GM23338 (cell line): ENCODE results near the gene ARHGEF19.

Source experiments
- CREB1 ChIP-seq: fragments of 250-450 bp; sonication (Bioruptor Pico); IDR thresholded peaks from 2 replicates; pipeline ENCODE4 v1.5.0; 2020; ENCODE audit warnings: low read depth, mild to moderate bottlenecking, moderate library complexity
- EZH2 ChIP-seq: fragments of 200-600 bp; sonication (generic); IDR thresholded peaks from one replicate; pipeline ENCODE4 v1.8.0; 2017; ENCODE audit warnings: antibody characterized with exemption, mild to moderate bottlenecking, low read depth; ENCODE audit not compliant: unreplicated experiment
- EZH2phosphoT487 ChIP-seq: fragments of 200-600 bp; sonication (generic); IDR thresholded peaks from one replicate; pipeline ENCODE4 v1.8.1; 2018; ENCODE audit warnings: antibody characterized with exemption; ENCODE audit not compliant: unreplicated experiment
- JUNB ChIP-seq: IDR thresholded peaks from one replicate; pipeline ENCODE4 v1.6.1; 2016; ENCODE audit warnings: antibody characterized with exemption; ENCODE audit not compliant: unreplicated experiment
- POLR2AphosphoS5 ChIP-seq: IDR thresholded peaks from 2 replicates; pipeline ENCODE4 v1.6.1; 2016; ENCODE audit warnings: antibody characterized with exemption, low read depth
- REST ChIP-seq: IDR thresholded peaks from one replicate; pipeline ENCODE4 v1.6.1; 2018; ENCODE audit warnings: antibody characterized with exemption; ENCODE audit not compliant: unreplicated experiment
- STAT1 ChIP-seq: IDR thresholded peaks from one replicate; pipeline ENCODE4 v1.6.1; 2016; ENCODE audit warnings: antibody characterized with exemption; ENCODE audit not compliant: unreplicated experiment
- ZNF331 ChIP-seq: fragments of 250-450 bp; sonication (Bioruptor Pico); IDR thresholded peaks from 2 replicates; pipeline ENCODE4 v1.5.0; 2020; ENCODE audit warnings: low read depth, mild to moderate bottlenecking, moderate library complexity
- TF ChIP-seq, protein P1 (sequence below), 2 experiments: fragments of 200-600 bp in 1 of 2; sonication (generic) in 1 of 2; conservative IDR thresholded peaks; 2 replicates each; pipeline versions ENCODE4 v1.5.1 to v1.6.1; 2016 to 2017; ENCODE audit warnings: antibody characterized with exemption in 2 of 2, low read depth in 2 of 2, mild to moderate bottlenecking in 2 of 2, moderate library complexity in 1 of 2

- TF ChIP-seq, protein P1, sequence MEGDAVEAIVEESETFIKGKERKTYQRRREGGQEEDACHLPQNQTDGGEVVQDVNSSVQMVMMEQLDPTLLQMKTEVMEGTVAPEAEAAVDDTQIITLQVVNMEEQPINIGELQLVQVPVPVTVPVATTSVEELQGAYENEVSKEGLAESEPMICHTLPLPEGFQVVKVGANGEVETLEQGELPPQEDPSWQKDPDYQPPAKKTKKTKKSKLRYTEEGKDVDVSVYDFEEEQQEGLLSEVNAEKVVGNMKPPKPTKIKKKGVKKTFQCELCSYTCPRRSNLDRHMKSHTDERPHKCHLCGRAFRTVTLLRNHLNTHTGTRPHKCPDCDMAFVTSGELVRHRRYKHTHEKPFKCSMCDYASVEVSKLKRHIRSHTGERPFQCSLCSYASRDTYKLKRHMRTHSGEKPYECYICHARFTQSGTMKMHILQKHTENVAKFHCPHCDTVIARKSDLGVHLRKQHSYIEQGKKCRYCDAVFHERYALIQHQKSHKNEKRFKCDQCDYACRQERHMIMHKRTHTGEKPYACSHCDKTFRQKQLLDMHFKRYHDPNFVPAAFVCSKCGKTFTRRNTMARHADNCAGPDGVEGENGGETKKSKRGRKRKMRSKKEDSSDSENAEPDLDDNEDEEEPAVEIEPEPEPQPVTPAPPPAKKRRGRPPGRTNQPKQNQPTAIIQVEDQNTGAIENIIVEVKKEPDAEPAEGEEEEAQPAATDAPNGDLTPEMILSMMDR (conservative IDR thresholded peaks at IDR 0.05; ENCODE audit: low read depth in 2 of 2), result no peak
- TF ChIP-seq JUNB (no peak), POLR2AphosphoS5 (peak; percentile 82), REST (no peak), CREB1 (peak; percentile 49), EZH2 (no peak), ZNF331 (CRISPR knock-in tag) (no peak), STAT1 (no peak), EZH2phosphoT487 (no peak)
Observed at GRCh38 chr1:16236511-16237342, 24.3 kb upstream of the ARHGEF19 start, which contains the start of gene CPLANE2.
